ENCODE results near the gene UBE4A.

The UBE4A gene

DNA sequence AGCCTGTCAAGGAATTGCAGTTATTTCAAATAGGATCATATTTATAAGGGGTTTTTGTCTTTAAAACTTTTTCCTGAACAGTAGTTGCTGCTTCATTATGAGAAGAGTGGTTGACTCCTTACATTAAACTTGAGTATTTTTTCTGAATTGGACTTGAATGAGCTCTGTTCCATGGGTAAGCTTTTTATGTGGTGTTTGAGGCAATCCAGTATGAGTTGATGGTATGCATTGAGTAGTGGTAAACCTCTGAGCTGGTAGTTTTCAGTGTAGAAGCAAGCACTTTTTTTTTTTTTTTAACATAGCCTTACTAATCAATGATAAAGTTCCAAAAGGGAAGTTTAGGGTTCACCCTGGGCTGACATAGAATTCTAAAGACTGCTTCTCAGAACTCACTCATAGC lies 80.2 kb downstream of the UBE4A start:
- DNase-seq, result no peak

GRCh38 chr11:118441770-118442275 lies 82.4 kb downstream of the UBE4A start:
- DNase-seq, result no peak

- no peak for DNase-seq
Measured at GRCh38 chr11:118442301-118442700, 82.9 kb downstream of the UBE4A start.

- no peak for DNase-seq
Measured at GRCh38 chr11:118442908-118443589, 83.6 kb downstream of the UBE4A start.

DNA sequence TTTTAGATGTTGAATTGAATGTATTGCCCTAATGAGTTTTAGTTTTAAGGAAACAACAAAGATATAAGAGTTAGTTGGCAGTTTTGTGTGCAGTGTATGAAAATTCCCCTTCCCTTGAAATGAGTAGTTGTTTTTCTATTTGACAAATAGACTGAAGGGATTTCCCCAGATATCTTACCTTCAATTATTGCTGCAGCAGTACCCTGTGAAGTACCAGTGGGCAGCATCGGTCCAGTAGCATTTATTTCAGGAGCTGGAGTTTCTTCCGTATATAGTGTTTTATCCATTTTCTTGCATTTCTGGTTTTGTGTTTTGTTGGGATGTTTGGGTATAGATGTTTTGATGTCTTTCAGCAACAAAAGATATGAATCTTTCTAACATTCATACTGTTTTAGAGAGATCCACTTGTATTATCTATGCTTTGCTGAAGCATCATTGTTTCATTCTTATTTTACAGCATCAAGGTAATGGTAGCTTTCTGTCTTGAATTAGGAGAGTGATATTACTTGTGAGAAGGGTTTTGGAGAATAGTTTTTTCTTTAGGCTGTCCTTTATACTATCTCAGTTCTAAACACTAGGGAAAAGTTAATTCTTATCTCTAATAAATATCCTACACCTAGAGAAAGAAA lies 84.3 kb downstream of the UBE4A start:
- peak in 1 of 2 donors; percentile 9 for DNase-seq

DNA sequence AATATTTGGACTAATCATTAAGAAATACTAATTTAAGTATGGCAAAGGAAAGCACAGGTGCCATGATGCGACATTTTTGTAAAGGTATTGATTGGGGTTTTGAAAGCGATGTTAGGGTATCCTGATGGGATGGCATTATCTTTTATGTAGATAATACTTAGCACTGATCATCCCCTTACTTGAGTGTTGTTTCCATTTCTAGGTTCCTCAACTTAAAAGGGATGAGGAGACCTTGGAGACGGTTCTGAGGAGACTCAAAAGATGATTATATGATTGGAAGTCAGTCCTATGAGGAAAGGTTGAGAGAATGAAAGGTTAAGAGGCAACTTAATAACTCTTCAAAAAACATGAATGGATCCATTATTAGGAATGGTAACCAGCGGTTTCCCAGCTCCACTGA lies 88.0 kb downstream of the UBE4A start:
- DNase-seq, result no peak

- no peak for DNase-seq
Measured at GRCh38 chr11:118448294-118448693, 88.9 kb downstream of the UBE4A start.

All from stimulated activated CD4-positive, alpha-beta T cell treated with anti-CD3 and anti-CD28 coated beads, Interleukin-2, amount 100 ng/mL, for 24 hours (primary cell).